H9 (cell line): Measurements from ENCODE around the gene PCNX4. TPM values are rescaled to one million over a fixed set of nuclear protein-coding genes. Genes with fewer than 3 reads are reported as not detected.

Experiments
- DNase-seq: peaks from one replicate; pipeline ENCODE4 v3.0.0-alpha.2; 2017
- H2AFZ ChIP-seq: one replicate; pipeline ENCODE4 v1.6.1; 2013; ENCODE audit warnings: mild to moderate bottlenecking, low read length, control low read depth, moderate library complexity
- H2AK5ac ChIP-seq: 2 replicates; pipeline ENCODE4 v1.6.1; 2013; ENCODE audit warnings: low read length, control low read depth, mixed read lengths; ENCODE audit not compliant: insufficient read length
- H2BK120ac ChIP-seq: one replicate; pipeline ENCODE4 v1.6.1; 2013; ENCODE audit warnings: low read depth, mild to moderate bottlenecking, low read length, control low read depth, inconsistent platforms; ENCODE audit not compliant: poor library complexity, severe bottlenecking
- H2BK12ac ChIP-seq: 2 replicates; pipeline ENCODE4 v1.6.1; 2013; ENCODE audit warnings: low read length, control low read depth, mixed read lengths, low read depth; ENCODE audit not compliant: insufficient read length
- H2BK15ac ChIP-seq: 2 replicates; pipeline ENCODE4 v1.6.1; 2013; ENCODE audit warnings: low read depth, low read length, control low read depth
- H2BK20ac ChIP-seq: one replicate; pipeline ENCODE4 v1.6.1; 2013; ENCODE audit warnings: low read depth, mild to moderate bottlenecking, low read length, control low read depth, inconsistent platforms; ENCODE audit not compliant: poor library complexity, severe bottlenecking
- H2BK5ac ChIP-seq: 2 replicates; pipeline ENCODE4 v1.6.1; 2013; ENCODE audit warnings: low read length, control low read depth, mixed read lengths; ENCODE audit not compliant: insufficient read length
- H3K14ac ChIP-seq: 2 replicates; pipeline ENCODE4 v1.6.1; 2013; ENCODE audit warnings: low read length, control low read depth; ENCODE audit not compliant: insufficient read depth
- H3K18ac ChIP-seq: 2 replicates; pipeline ENCODE4 v1.6.1; 2013; ENCODE audit warnings: low read depth, mild to moderate bottlenecking, mixed read lengths, low read length, control low read depth; ENCODE audit not compliant: insufficient read length
- H3K23ac ChIP-seq: 2 replicates; pipeline ENCODE4 v1.6.1; 2013; ENCODE audit warnings: low read length, control low read depth, mixed read lengths, low read depth; ENCODE audit not compliant: insufficient read length
- H3K23me2 ChIP-seq: 2 replicates; pipeline ENCODE4 v1.6.1; 2013; ENCODE audit warnings: low read depth, mild to moderate bottlenecking, mixed read lengths, low read length, control low read depth; ENCODE audit not compliant: insufficient read length, poor library complexity, severe bottlenecking
- H3K27ac ChIP-seq: 2 replicates; pipeline ENCODE4 v1.5.1; 2013; ENCODE audit warnings: low read length, control low read depth, mixed read lengths, low read depth; ENCODE audit not compliant: insufficient read length
- H3K27me3 ChIP-seq: 2 replicates; pipeline ENCODE4 v1.6.1; 2013; ENCODE audit warnings: low read length, control low read depth, inconsistent platforms; ENCODE audit not compliant: insufficient read depth
- H3K4ac ChIP-seq: 2 replicates; pipeline ENCODE4 v1.6.1; 2013; ENCODE audit warnings: low read depth, mild to moderate bottlenecking, control low read depth, inconsistent platforms, low read length, moderate library complexity
- H3K4me1 ChIP-seq: 2 replicates; pipeline ENCODE4 v1.6.1; 2013; ENCODE audit warnings: low read length, control low read depth, inconsistent platforms; ENCODE audit not compliant: insufficient read depth
- H3K4me2 ChIP-seq: 2 replicates; pipeline ENCODE4 v1.6.1; 2013; ENCODE audit warnings: low read length, control low read depth, mixed read lengths; ENCODE audit not compliant: insufficient read length, insufficient read depth
- H3K56ac ChIP-seq: 2 replicates; pipeline ENCODE4 v1.6.1; 2013; ENCODE audit warnings: low read depth, mild to moderate bottlenecking, mixed read lengths, low read length, control low read depth; ENCODE audit not compliant: insufficient read length
- H3K79me1 ChIP-seq: 2 replicates; pipeline ENCODE4 v1.6.1; 2013; ENCODE audit warnings: low read depth, mild to moderate bottlenecking, moderate library complexity, low read length, control low read depth, inconsistent platforms; ENCODE audit not compliant: insufficient read depth, poor library complexity, severe bottlenecking
- H3K79me2 ChIP-seq: 2 replicates; pipeline ENCODE4 v1.6.1; 2013; ENCODE audit warnings: low read length, control low read depth, inconsistent platforms; ENCODE audit not compliant: insufficient read depth
- H3K9ac ChIP-seq: 2 replicates; pipeline ENCODE4 v1.6.1; 2013; ENCODE audit warnings: low read length, control low read depth, mixed read lengths; ENCODE audit not compliant: insufficient read length; ENCODE audit errors: extremely low read depth
- H3K9me3 ChIP-seq: one replicate; pipeline ENCODE4 v1.6.1; 2013; ENCODE audit warnings: low read depth, low read length, inconsistent platforms; ENCODE audit not compliant: control insufficient read depth
- H3T11ph ChIP-seq: one replicate; pipeline ENCODE4 v1.6.1; 2013; ENCODE audit warnings: mild to moderate bottlenecking, low read length, control low read depth, inconsistent platforms
- H4K20me1 ChIP-seq: one replicate; pipeline ENCODE4 v1.6.1; 2013; ENCODE audit not compliant: control insufficient read depth, insufficient read length, insufficient read depth
- H4K5ac ChIP-seq: 2 replicates; pipeline ENCODE4 v1.6.1; 2013; ENCODE audit warnings: low read depth, mild to moderate bottlenecking, mixed read lengths, low read length, control low read depth; ENCODE audit not compliant: insufficient read length
- H4K8ac ChIP-seq: replicated peaks from 2 replicates; pipeline ENCODE4 v1.6.1; 2013; ENCODE audit warnings: low read length, control low read depth, mixed read lengths, low read depth; ENCODE audit not compliant: insufficient read length
- H4K91ac ChIP-seq: 2 replicates; pipeline ENCODE4 v1.6.1; 2013; ENCODE audit warnings: low read depth, mild to moderate bottlenecking, moderate library complexity, mixed read lengths, low read length, control low read depth; ENCODE audit not compliant: insufficient read length
- H3K27ac Mint-ChIP-seq, 3 experiments: 2 replicates in 2 of 3; 3 replicates in 1 of 3; pipeline ENCODE4 v1.8.0; 2020 to 2021; ENCODE audit warnings: mixed read lengths in 3 of 3, mild to moderate bottlenecking in 1 of 3, moderate library complexity in 1 of 3
- H3K27me3 Mint-ChIP-seq: 2 replicates; pipeline ENCODE4 v1.8.0; 2021; ENCODE audit warnings: low read depth, mild to moderate bottlenecking, moderate library complexity, mixed read lengths
- H3K36me3 Mint-ChIP-seq, 3 experiments: 2 replicates in 2 of 3; 3 replicates in 1 of 3; pipeline ENCODE4 v1.8.0; 2020 to 2021; ENCODE audit warnings: low read depth in 3 of 3, mixed read lengths in 3 of 3; ENCODE audit not compliant: insufficient read depth in 1 of 3
- H3K4me1 Mint-ChIP-seq, 2 experiments: 2 replicates each; pipeline ENCODE4 v1.8.0; 2020; ENCODE audit warnings: mixed read lengths in 2 of 2
- H3K4me3 Mint-ChIP-seq, 2 experiments: 2 replicates in 1 of 2; 3 replicates in 1 of 2; pipeline ENCODE4 v1.8.0; 2020 to 2021; ENCODE audit warnings: mild to moderate bottlenecking in 2 of 2, mixed read lengths in 2 of 2, moderate library complexity in 1 of 2
- H3K9me3 Mint-ChIP-seq, 2 experiments: 2 replicates in 1 of 2; 3 replicates in 1 of 2; pipeline ENCODE4 v1.8.0; 2020; ENCODE audit warnings: mild to moderate bottlenecking in 2 of 2, mixed read lengths in 2 of 2, moderate library complexity in 1 of 2
- WGBS: extraction: QIAGEN DNeasy Blood & Tissue Kit; methylation state at CpG from one replicate; pipeline ENCODE4 v1.1.7; 2013; ENCODE audit warnings: missing lambda C conversion rate, low lambda C conversion rate, mixed read lengths; ENCODE audit not compliant: insufficient read length; ENCODE audit errors: extremely low coverage; 5-methylcytosine and 5-hydroxymethylcytosine counted together
- total RNA-seq: library from RNA; stranded (reverse); gene quantifications from 2 replicates; pipeline ENCODE4 v1.2.1, GENCODE V29; 2021
- TF ChIP-seq, protein P1 (sequence below): fragments of 200-600 bp; sonication (generic); conservative IDR thresholded peaks from 3 replicates; pipeline ENCODE4 v1.8.0; 2021; ENCODE audit warnings: antibody characterized with exemption, mild to moderate bottlenecking

Gene PCNX4
- total RNA-seq, 1 experiment from 2014 or later: 40.0 TPM

DNA sequence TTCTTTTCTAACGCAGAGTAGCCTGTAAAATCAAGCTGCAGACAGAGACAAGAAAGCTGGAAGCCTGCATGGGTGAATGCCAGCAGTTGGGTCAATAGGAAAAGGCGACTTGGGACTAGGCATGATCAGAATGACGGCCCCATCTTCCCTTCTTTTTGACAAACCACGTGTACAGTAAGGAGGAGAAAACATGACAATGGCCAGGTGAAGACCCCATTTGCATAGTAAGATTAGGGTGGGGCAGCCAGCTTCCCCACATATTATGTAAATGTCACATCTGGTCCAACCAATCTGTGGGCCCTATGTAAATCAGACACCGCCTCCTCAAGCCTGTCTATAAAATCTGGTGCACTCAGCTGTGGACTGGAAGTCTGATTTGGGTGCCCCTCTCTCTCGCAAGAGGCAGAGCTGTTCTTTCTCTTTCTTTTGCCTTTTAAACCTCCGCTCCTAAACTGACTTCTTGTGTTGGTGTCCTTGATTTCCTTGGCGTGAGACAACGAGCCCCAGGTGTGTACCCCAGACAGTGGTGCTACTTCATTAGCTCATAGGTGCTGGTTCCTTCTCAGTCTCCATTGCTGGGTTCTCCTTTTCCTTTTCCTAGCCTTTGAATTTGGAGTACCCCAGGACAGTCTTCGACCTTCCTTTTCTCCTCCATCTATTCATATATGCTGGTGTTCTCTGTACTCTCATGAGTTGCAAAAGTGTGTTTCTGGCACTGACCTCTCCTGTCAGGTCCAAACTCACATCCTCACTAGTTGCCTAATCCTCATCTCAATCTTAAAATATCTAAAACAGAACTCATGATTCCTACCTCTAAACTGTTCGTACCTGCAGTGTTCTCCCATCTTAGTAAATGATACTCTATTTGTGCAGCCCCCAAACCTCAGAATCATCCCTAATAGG is 82.9 kb downstream of the PCNX4 start:
- Histone ChIP-seq H3K9ac (no peak overlapping the region), H3K4ac (no peak overlapping the region), H4K91ac (no peak overlapping the region), H3K79me2 (no peaks in the 10 kb centered on the region), H3K56ac (no peak overlapping the region), H2BK120ac (no peak overlapping the region), H3T11ph (no peak overlapping the region), H3K4me2 (no peak overlapping the region), H3K9me3 (no peaks in the 10 kb centered on the region), H3K18ac (no peak overlapping the region), H3K23me2 (no peaks in the 10 kb centered on the region), H3K79me1 (no peaks in the 10 kb centered on the region), H4K20me1 (no peaks in the 10 kb centered on the region), H2AFZ (no peak overlapping the region), H4K8ac (no peak overlapping the region), H3K14ac (no peak overlapping the region), H4K5ac (no peak overlapping the region), H3K23ac (no peak overlapping the region), H3K27ac (no peak overlapping the region), H2BK12ac (no peak overlapping the region), H3K4me1 (no peaks in the 10 kb centered on the region), H2BK5ac (no peak overlapping the region), H2BK20ac (no peak overlapping the region), H2AK5ac (no peak overlapping the region), H2BK15ac (no peak overlapping the region), H3K27me3 (no peaks in the 10 kb centered on the region)
- WGBS: no CpG with 5 or more reads among the region's 11 CpGs
- H3K36me3 Mint-ChIP-seq: peaks cover 0 to 12% (median 11%) of the 10 kb centered on the region in 3 experiments; a peak in 3 of 7 replicates
- H3K27ac Mint-ChIP-seq: no peak overlapping the region
- TF ChIP-seq, protein P1, sequence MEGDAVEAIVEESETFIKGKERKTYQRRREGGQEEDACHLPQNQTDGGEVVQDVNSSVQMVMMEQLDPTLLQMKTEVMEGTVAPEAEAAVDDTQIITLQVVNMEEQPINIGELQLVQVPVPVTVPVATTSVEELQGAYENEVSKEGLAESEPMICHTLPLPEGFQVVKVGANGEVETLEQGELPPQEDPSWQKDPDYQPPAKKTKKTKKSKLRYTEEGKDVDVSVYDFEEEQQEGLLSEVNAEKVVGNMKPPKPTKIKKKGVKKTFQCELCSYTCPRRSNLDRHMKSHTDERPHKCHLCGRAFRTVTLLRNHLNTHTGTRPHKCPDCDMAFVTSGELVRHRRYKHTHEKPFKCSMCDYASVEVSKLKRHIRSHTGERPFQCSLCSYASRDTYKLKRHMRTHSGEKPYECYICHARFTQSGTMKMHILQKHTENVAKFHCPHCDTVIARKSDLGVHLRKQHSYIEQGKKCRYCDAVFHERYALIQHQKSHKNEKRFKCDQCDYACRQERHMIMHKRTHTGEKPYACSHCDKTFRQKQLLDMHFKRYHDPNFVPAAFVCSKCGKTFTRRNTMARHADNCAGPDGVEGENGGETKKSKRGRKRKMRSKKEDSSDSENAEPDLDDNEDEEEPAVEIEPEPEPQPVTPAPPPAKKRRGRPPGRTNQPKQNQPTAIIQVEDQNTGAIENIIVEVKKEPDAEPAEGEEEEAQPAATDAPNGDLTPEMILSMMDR: no peak
- no peak overlapping the region for H3K4me3 Mint-ChIP-seq
- peaks cover 4 to 11% of the 10 kb centered on the region in 2 experiments; a peak in 3 of 4 replicates for H3K4me1 Mint-ChIP-seq
- H3K27me3 Mint-ChIP-seq: peaks cover 2% of the 10 kb centered on the region
- peaks cover 8 to 10% of the 10 kb centered on the region in 2 experiments; a peak in 4 of 5 replicates for H3K9me3 Mint-ChIP-seq
- no peak for DNase-seq
